AG09309 (cell line): ENCODE data around the gene UNC13A.

Experiments used
- DNase-seq: peaks from one replicate; pipeline ENCODE4 v3.0.0-alpha.2; 2010; ENCODE audit warnings: low read depth
- H3K4me3 ChIP-seq: 2 replicates; pipeline ENCODE4 v1.5.1; 2011; ENCODE audit warnings: mild to moderate bottlenecking, low read depth, low read length, moderate library complexity; ENCODE audit not compliant: control insufficient read depth
- CTCF ChIP-seq: IDR thresholded peaks from 2 replicates; pipeline ENCODE4 v1.5.1; 2011; ENCODE audit warnings: mild to moderate bottlenecking, low read depth, low read length, inconsistent platforms; ENCODE audit not compliant: insufficient read depth, control insufficient read depth; ENCODE audit errors: missing control alignments

Gene UNC13A

GRCh38 chr19:17721111-17721628 is 33.0 kb upstream of the UNC13A start:
- DNase-seq = no peak
- no peak for TF ChIP-seq CTCF
- H3K4me3 ChIP-seq = no peak overlapping the region; the same call in 1 of the 2 replicates

DNA sequence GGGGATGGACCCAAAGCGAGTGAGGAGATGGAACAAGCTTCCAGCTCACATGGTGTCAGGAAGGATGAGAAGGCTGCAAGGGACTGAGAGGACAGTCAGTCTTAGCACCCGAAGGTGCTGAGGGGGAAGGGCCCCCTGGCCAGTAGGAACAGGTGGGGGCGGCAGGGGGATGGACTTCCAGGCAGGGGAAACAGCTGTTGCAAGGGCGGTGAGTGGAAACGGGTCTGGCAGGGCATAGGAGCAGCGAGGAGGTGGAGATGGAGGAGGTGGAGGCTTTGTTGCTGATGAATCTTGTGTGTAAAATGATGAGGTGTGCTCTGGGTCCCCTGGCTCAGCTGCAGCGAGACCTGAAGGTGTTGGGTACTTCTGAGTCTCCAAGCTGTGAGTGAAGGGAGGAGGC is 32.3 kb upstream of the UNC13A start:
- no peak for DNase-seq
- H3K4me3 ChIP-seq = peak overlapping the region; percentile 97
- no peak for TF ChIP-seq CTCF

DNA sequence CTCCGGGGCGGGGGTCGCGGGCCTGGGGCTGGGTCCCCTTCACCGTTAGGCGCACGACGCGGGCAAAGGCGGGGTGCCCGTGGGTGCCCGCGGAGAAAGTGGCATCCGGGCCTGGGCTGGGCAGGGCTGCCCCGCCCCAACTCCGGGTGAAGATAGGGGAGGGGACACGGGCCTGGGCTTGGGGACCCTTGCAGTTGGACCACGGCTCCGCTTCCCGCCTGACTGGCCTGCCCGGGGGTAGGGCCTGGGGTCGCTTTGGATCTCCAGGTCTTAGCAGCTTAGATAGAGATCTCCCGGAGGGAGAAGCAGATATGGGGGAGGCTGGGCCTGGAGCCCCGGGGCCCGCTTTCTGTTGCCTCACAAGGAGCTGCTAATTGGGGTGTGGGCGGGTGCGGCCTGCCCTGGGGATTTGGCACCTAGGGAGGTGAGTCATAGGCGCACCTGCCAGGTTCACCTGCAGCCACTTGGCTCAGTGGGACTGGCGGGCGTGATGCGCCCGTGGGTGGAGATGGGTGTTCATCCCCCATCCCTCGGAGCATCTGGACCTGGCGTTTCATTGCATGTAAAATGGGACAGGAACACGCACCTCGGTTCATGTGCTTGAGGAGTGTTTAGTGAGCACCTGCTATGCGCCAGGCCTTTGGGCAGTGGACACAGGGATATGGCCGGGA is 31.7 kb upstream of the UNC13A start:
- no peak for DNase-seq
- peak overlapping the region; percentile 97 for H3K4me3 ChIP-seq
- no peak for TF ChIP-seq CTCF

DNA sequence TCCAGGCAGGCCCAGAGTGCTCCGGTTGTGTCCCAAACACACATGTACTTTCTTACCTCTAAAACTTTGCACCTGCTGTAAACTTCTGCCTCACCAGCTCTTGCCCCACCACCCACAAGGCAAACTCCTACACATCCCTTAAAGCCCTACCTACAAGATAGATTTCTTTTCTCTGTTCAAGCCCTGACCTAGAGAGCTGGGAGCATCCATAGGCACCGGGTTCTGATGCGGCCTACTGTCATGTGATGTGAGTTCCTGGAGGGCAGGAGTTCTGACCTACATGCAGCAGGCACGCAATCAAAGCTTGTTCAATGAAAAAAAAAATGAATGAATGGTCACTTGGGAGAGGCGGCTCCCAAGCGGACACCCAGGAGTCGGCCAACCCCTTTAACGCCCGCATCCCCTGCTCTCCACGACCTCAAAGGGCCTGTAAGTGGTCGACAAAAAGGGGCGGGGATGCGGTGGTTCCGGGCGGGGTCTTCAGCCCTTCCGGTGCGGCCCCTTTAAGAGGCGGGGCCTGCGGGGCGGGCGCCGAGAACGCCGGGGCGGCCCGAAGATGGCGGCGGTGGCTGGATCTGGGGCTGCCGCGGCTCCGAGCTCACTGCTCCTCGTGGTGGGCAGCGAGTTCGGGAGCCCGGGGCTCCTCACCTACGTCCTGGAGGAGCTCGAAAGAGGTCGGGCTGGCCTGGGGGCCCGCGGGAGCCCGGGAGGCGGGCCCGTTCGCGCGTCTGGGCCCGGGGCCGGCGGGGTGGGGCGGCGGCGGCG is 31.0 kb upstream of the UNC13A start, which contains the start of gene MAP1S:
TSS of gene MAP1S (plus strand) at position 534 of the 765 bp plus-strand sequence. CDS start at position 557, 23 bp downstream.
- H3K4me3 ChIP-seq = peak within 1 kb of the TSS; percentile 97
- DNase-seq = no peak
- TF ChIP-seq CTCF = no peak

DNA sequence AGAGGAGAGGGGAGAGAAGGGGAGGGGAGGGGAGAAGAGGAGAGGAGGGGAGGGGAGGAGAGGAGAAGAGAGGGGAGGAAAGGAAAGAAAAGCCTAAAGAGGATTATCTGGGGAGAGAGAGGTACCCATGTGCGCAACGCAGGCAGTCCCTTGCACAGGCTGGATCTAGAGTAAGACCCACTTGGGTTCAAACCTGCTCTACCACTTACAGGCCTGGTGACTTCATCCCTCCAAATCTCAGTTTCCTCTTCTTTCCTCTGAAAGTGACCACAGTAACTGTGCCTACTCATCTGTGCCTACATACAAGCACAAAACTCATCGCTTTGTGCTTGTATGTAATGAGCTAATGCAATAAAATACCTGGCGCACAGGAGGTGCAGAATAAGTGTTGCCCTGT is 30.4 kb upstream of the UNC13A start:
- no peak for DNase-seq
- no peak overlapping the region for H3K4me3 ChIP-seq
- no peak for TF ChIP-seq CTCF

DNA sequence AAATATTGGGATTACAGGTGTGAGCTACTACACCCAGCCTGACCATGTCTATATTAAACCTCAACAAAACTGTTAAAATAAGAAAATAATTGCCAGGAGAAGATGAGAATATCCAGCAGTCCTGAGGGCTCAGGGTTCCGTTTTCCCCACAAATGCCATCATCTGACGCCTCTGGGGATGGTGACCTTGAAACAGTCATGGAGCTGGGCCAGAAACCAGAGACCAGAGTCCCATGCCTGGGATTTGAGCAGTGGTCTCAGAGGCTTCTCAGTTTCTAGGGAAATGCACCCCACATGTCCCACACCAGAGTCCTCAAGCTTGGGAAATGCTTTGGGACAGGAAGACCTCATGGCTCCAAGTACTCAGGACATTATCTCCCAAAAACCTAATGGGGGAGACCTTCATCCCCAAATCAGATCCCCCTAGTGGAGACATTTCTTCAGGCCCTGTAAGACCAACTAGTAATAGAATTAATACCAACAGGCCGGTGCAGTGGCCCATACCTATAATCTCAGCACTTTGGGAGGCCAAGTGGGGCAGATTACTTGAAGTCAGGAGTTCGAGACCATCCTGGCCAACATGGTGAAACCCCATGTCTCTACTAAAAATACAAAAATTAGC is 28.3 kb upstream of the UNC13A start:
- peak; percentile 2 for TF ChIP-seq CTCF
- H3K4me3 ChIP-seq = no peak overlapping the region
- no peak for DNase-seq
